ENCODE measurements around the gene RPS27. TPM values are rescaled to one million over a fixed set of nuclear protein-coding genes. Genes with fewer than 3 reads are reported as not detected.

The RPS27 gene
- total and polyA plus RNA-seq, 2 of the 13 experiments (the other 11 are each of a cell fraction or from before 2014, with no cell fraction given), result 3,737 to 9,964 TPM

DNA sequence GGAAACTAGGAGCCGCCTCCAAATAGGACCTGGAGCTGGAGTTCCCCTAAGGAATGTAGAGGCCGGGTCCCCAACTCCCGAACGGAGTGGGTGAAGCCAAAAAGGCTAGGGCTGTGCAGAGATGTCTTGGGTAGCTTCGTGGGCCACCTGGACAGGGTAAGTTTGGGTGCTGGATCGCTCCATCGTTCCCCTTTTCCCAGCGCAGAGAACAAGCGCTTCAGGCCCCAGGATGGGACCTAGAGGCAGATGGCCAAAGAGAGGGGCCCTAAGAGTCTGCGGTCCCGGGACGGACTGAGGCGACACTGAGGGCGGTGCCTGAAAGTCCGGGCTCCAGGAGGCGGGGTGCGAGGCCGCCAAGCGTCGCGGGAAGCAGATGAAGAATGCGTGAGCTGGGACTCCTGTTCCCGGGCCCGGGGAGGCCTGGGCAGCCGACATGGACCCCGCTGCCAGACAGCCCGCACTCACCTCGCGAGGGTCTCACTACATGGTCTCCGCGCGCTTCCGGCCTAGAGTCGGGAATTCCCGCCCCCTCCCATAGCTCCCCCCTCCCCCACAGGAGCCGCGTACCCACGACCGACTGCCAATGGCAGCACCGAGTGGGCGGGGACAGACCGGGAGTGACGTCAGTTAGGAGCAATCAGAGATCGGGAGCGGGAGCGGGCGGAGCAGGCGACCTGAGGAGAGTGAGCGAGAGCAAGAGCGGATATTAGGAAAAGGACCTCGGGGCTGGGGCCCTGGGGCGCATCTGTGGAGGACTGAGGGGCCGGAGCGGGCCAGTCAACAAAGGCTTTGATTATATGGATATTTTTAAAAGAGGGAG is 27.3 kb upstream of the RPS27 start, which contains the start of gene SLC39A1 (continued):
- TF ChIP-seq TCF12 (IDR thresholded peaks at IDR 0.05), result no peak
- TF ChIP-seq TCF12 (CRISPR knock-in tag; IDR thresholded peaks at IDR 0.05), result 0 out of 2 replicates have a peak, but pooled peaks have one; percentile 49
- TF ChIP-seq, protein P1, sequence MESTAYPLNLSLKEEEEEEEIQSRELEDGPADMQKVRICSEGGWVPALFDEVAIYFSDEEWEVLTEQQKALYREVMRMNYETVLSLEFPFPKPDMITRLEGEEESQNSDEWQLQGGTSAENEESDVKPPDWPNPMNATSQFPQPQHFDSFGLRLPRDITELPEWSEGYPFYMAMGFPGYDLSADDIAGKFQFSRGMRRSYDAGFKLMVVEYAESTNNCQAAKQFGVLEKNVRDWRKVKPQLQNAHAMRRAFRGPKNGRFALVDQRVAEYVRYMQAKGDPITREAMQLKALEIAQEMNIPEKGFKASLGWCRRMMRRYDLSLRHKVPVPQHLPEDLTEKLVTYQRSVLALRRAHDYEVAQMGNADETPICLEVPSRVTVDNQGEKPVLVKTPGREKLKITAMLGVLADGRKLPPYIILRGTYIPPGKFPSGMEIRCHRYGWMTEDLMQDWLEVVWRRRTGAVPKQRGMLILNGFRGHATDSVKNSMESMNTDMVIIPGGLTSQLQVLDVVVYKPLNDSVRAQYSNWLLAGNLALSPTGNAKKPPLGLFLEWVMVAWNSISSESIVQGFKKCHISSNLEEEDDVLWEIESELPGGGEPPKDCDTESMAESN (CRISPR knock-in tag; conservative IDR thresholded peaks at IDR 0.05), result no peak
- no peak for TF ChIP-seq DNMT3B (CRISPR knock-in tag; conservative IDR thresholded peaks at IDR 0.05)
- no peak for TF ChIP-seq ZNF615 (CRISPR knock-in tag; IDR thresholded peaks at IDR 0.05; ENCODE audit: borderline replicate concordance)
- TF ChIP-seq, protein P2, sequence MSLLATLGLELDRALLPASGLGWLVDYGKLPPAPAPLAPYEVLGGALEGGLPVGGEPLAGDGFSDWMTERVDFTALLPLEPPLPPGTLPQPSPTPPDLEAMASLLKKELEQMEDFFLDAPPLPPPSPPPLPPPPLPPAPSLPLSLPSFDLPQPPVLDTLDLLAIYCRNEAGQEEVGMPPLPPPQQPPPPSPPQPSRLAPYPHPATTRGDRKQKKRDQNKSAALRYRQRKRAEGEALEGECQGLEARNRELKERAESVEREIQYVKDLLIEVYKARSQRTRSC (CRISPR knock-in tag; IDR thresholded peaks at IDR 0.05; ENCODE audit: low read depth), result no peak
- TF ChIP-seq ZNF230 (CRISPR knock-in tag; IDR thresholded peaks at IDR 0.05), result no peak
- TF ChIP-seq, protein P3, sequence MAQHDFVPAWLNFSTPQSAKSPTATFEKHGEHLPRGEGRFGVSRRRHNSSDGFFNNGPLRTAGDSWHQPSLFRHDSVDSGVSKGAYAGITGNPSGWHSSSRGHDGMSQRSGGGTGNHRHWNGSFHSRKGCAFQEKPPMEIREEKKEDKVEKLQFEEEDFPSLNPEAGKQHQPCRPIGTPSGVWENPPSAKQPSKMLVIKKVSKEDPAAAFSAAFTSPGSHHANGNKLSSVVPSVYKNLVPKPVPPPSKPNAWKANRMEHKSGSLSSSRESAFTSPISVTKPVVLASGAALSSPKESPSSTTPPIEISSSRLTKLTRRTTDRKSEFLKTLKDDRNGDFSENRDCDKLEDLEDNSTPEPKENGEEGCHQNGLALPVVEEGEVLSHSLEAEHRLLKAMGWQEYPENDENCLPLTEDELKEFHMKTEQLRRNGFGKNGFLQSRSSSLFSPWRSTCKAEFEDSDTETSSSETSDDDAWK (CRISPR knock-in tag; IDR thresholded peaks at IDR 0.05), result no peak
- TF ChIP-seq, protein P4, sequence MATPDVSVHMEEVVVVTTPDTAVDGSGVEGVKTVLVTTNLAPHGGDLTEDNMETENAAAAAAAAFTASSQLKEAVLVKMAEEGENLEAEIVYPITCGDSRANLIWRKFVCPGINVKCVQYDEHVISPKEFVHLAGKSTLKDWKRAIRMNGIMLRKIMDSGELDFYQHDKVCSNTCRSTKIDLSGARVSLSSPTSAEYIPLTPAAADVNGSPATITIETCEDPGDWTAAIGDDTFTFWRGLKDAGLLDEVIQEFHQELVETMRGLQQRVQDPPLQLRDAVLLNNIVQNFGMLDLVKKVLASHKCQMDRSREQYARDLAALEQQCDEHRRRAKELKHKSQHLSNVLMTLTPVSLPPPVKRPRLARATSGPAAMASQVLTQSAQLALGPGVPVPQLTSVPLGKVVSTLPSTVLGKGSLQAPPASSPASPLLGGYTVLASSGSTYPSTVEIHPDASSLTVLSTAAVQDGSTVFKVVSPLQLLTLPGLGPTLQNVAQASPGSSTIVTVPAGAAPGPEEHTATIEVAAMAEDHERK (CRISPR knock-in tag; IDR thresholded peaks at IDR 0.05; ENCODE audit: low read depth), result no peak
- no peak for TF ChIP-seq NCOA2 (CRISPR knock-in tag; IDR thresholded peaks at IDR 0.05)
- TF ChIP-seq, protein P5, sequence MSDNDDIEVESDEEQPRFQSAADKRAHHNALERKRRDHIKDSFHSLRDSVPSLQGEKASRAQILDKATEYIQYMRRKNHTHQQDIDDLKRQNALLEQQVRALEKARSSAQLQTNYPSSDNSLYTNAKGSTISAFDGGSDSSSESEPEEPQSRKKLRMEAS (IDR thresholded peaks at IDR 0.05), result peak; percentile 59; the same call in 1 of the 2 replicates
- no peak for TF ChIP-seq GPN1 (CRISPR knock-in tag; IDR thresholded peaks at IDR 0.05; ENCODE audit: borderline replicate concordance)
- TF ChIP-seq KDM5A (IDR thresholded peaks at IDR 0.05; ENCODE audit: borderline replicate concordance, low read length), result peak; percentile 53; the same call in 1 of the 2 replicates
- TF ChIP-seq ZNF766 (CRISPR knock-in tag; IDR thresholded peaks at IDR 0.05; ENCODE audit: borderline replicate concordance), result 0 out of 2 replicates have a peak, but pooled peaks have one; percentile 20
- no peak for TF ChIP-seq NKX3-1 (CRISPR knock-in tag; IDR thresholded peaks at IDR 0.05)
- no peak for TF ChIP-seq RARA (CRISPR knock-in tag; IDR thresholded peaks at IDR 0.05)
- TF ChIP-seq, protein P6, sequence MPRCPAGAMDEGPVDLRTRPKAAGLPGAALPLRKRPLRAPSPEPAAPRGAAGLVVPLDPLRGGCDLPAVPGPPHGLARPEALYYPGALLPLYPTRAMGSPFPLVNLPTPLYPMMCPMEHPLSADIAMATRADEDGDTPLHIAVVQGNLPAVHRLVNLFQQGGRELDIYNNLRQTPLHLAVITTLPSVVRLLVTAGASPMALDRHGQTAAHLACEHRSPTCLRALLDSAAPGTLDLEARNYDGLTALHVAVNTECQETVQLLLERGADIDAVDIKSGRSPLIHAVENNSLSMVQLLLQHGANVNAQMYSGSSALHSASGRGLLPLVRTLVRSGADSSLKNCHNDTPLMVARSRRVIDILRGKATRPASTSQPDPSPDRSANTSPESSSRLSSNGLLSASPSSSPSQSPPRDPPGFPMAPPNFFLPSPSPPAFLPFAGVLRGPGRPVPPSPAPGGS (CRISPR knock-in tag; IDR thresholded peaks at IDR 0.05), result no peak
- TF ChIP-seq, protein P7, sequence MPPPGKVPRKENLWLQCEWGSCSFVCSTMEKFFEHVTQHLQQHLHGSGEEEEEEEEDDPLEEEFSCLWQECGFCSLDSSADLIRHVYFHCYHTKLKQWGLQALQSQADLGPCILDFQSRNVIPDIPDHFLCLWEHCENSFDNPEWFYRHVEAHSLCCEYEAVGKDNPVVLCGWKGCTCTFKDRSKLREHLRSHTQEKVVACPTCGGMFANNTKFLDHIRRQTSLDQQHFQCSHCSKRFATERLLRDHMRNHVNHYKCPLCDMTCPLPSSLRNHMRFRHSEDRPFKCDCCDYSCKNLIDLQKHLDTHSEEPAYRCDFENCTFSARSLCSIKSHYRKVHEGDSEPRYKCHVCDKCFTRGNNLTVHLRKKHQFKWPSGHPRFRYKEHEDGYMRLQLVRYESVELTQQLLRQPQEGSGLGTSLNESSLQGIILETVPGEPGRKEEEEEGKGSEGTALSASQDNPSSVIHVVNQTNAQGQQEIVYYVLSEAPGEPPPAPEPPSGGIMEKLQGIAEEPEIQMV (CRISPR knock-in tag; IDR thresholded peaks at IDR 0.05; ENCODE audit: low read depth), result no peak
- TF ChIP-seq MED1 (CRISPR knock-in tag; IDR thresholded peaks at IDR 0.05), result no peak; the same call in 1 of the 2 replicates
